ENCODE data around the gene ITGA1.
A peak's percentile ranks its signal among the peaks of the same experiment; 100 is the strongest.
"Not testable (repeated sequence)": the region's sequence is repeated elsewhere in the genome, so short reads cannot be mapped to it uniquely, and the experiment has no call there.

The ITGA1 gene

GRCh38 chr5:52909192-52909591 is 121.5 kb downstream of the ITGA1 start:
- no peak for DNase-seq

DNA sequence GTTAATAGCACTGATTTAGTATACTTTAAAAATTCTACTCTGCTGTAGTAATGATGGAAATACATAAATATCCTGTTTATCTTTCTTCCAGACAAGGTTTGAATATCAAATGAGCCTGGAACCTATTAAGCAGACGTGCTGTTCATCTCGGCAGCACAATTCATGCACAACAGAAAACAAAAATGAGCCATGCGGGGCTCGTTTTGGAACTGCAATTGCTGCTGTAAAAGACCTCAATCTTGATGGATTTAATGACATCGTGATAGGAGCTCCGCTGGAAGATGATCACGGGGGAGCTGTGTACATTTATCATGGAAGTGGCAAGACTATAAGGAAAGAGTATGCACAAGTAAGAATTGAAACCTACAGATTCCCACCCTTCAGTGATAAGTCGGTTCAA is 122.4 kb downstream of the ITGA1 start:
- DNase-seq = no peak

- peak; percentile 58 for DNase-seq
Measured at GRCh38 chr5:52915176-52915875, 127.6 kb downstream of the ITGA1 start.

DNA sequence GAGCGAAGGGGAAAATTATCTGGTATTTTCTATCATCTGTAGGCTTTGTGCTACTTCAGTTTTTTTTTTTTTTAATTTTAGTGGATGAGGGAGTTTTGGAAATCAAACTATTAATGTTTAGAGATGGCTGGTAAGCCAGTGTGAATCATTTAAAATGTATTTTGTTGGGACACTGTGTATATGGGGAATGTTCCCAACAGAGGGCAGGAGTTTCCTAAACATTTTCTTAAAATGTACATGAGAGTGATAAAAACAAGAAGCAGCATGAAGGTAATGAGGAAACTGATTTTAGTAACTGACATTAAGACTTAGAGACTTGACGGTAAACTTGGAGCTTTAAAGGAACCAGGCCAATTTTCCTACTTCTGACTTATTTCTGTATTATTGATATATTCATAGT is 133.2 kb downstream of the ITGA1 start:
- DNase-seq = no peak

- DNase-seq = no peak
Measured at GRCh38 chr5:52922384-52922783, 134.7 kb downstream of the ITGA1 start.

DNA sequence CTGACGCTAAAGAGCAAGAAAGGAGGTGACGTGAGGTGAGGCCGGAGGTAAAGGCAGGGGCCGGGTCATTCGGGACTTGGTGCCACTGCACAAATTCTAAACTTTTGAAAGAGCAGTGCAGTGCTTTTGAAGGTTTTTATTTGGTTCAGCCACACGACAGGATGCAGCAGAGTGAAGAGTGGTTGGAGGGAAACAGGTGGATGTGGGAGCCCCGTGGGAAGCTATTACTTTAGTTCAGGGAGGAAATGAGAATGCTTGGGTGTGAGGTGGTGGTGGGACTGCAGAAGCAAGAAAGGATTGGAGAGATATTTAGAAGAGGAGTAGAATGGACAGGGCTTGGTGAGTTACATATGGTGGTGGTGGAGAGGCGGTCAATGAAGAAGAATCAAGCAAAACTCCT is 136.7 kb downstream of the ITGA1 start:
- no peak for DNase-seq

DNA sequence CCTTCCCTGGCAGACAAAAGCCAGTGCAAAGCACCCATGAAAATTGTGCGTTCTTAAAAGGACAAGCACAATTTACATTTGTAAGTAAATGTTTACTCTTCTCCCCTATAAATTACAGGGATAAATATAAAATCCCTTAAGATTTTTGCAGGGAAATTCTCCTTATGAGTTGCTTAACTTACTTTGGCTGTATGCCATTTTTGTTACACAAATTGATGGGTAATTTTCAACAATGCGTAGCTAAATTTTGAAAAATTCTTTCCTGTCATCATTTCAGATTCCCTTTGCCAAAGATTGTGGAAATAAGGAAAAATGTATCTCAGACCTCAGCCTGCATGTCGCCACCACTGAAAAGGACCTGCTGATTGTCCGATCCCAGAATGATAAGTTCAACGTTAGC is 137.3 kb downstream of the ITGA1 start:
- DNase-seq = no peak

DNA sequence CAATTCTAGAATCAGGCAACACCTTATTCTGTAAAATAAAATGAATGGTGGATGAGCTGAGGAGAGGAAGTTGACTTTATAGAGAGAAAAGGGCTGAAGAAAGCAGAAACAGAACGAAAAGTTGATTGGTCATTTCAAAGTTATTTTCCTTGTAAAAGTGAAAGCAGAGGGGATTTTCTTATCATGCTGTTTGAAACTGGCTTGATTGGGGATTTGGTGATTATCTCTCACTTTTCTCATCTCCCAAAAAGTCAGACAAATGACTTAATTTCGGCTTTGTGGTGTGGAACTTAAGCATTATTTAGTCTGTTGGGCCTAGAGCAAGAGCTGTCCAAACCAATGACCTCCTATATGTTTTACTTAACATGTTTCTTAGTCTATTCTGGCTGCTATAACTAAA is 141.0 kb downstream of the ITGA1 start:
- DNase-seq = no peak

GRCh38 chr5:52938226-52938625 is 150.5 kb downstream of the ITGA1 start:
- no peak for DNase-seq

GRCh38 chr5:52943285-52943684 is 155.6 kb downstream of the ITGA1 start:
- DNase-seq = no peak

DNA sequence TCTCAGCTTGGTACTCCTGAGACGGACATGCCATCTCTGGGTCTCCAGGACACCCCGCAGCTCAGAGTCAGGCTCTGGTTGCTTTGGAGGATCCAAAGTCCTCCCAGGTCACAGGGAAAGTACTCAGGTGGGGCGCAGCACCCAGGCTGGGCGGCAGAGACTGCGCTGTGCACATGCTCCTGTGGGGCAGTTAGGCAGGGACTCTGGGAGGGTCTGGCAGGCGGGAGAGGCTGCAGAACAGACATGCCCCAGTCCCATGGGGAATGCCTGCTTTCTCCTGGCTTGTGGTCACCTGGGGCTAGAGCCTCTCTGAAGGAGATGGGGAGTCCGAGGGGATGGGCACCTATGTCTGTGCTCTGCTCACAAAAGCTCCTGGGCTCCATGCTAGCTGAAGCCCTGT is 156.1 kb downstream of the ITGA1 start:
- DNase-seq = no peak

DNA sequence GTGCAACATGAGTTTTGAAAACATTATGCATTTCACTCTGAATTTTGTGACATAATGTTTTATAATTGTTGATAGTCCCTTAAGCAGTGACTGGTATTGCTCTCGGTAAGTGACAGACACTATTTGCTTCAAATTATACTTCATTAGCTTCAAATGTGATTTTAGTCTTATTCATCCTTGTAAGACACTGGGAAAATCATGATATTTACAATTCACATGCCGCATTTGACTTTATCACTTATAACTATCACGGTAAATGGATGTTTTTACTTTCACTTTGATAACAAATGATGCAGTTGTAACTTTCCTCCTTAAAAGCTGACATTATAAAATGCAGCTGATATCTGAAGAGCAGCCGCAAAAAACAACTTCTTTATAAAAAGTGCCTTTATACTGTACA is 157.3 kb downstream of the ITGA1 start:
- DNase-seq = no peak

GRCh38 chr5:52947208-52947607 is 159.5 kb downstream of the ITGA1 start:
- DNase-seq = no peak

DNA sequence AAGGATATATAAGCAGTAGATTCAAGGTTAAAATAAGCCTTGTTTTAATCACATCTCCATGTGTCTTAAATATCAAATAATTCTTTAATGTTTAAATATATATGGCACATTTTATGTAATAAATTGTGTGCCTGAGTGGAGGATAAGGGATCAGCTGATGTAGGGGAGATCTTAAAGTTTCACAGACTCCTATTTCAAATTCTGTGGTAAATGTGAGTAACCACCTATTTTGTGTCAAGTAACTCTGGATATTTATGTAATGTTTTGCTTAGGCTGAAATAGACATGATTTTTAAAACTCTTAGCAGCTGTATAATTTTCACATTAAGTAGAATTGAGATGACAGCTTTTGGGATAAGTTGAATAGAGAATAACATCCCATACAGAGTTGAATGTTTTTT is 160.1 kb downstream of the ITGA1 start:
- no peak for DNase-seq

DNA sequence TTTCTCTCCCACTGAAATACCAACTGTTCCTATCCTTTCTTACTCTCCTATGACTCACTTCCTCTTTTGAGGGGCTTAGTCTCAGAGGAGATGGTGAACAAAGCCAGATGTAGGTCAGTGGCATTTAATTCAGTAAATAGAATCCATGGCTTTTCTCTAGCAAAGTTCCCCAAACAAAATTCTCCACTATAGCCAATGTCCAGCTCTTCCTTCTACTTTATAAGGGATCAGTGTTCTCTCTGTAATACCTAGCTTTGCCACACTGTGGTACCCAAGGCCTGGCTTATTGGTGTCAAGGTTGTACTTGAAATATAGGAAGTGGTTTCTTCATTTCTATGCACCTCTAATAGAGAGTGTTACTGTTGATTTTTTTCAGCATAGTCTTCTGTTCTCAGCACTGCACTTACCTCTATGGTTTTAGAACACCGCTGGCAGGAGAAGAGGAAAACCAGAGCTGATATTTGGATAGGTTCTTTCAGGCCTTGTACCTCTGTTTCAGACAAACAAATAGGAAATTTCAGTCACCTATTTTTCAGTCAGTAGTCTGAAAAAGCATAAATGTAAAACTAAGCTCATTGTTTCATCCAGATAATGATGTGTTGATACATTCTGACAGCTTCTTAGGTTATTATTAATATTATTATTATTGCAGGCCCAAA is 160.8 kb downstream of the ITGA1 start:
- peak; percentile 63 for DNase-seq

DNA sequence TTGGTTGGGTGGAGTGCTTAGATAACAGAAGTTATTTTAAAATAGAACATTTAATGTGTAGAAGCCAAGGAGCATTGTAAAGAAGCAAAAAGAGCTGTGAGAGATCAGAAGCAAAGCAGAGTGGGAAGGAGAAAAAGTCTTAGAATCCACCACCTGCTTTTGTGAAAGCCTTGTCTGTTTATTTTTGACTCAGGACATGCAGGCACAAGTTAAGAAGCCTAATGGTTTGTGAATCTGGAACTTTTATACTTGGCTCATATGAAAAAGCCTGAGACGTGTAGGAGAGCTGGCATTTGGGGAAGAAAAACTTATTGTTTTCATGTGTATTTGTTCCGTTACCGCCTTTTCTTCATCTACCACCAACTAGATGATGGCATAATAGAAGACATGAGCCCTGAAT is 163.0 kb downstream of the ITGA1 start:
- no peak for DNase-seq

GRCh38 chr5:52952483-52952882 is 164.8 kb downstream of the ITGA1 start:
- no peak for DNase-seq

DNA sequence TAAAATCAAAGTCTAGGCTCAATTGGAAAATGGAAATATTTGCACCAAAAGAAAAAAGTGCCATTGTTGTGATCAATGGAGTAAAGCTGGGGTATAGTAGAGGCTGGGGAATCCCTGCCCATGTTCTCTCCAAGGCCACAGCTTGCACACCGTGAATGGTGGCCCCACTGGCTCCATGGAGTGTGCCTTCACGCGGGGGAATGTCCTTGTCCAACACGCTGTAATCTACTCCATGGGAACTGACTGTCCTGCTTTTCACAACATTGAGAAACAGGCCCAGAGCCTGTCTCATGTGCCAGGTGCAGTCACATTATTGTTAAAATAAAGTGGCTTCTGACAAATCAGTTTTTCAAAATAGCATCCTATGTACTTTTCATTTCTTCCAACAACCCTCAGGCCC is 168.3 kb downstream of the ITGA1 start:
- no peak for DNase-seq

- DNase-seq = no peak
Measured at GRCh38 chr5:52956915-52957747, 169.4 kb downstream of the ITGA1 start.

DNA sequence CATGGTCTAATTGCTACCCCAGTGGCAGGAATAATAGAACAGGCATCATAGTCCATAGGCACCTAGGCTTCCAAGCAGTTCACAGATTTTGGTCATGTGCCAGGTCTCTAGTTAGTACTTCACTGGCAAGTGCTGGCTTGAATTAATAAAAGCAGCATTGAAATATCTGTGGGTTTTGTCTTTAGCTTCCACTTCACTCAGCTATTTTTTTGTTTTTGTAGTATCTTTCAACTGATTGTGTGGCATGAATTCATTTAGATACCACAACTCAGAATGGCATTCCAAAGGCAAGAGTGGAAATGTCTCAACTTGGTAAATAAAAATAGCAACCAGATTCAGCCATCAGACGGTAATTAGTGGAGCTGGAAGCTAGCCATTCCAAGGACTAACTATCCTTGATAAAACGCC is 173.6 kb downstream of the ITGA1 start:
- no peak for DNase-seq

DNA sequence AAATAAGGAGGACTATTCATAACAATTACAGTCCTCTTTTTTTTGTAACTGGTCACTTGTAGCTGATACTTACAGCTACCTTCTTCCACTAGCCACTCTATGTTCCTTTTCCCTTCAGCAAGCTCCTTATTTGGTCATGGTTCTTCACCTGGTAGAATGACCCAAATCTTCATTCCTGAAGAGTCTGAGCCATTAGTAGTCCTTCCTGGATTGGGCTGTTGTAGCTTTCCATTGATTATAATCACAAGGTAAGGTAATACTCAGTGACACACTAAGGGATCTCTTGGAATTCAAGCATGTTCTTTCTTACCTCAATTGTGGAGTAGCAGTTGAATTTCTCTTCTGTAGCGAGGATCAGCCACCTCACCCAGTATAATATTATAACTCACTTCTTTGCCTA is 175.9 kb downstream of the ITGA1 start:
- DNase-seq = no peak

- no peak for DNase-seq
Measured at GRCh38 chr5:52964138-52964537, 176.4 kb downstream of the ITGA1 start.

DNA sequence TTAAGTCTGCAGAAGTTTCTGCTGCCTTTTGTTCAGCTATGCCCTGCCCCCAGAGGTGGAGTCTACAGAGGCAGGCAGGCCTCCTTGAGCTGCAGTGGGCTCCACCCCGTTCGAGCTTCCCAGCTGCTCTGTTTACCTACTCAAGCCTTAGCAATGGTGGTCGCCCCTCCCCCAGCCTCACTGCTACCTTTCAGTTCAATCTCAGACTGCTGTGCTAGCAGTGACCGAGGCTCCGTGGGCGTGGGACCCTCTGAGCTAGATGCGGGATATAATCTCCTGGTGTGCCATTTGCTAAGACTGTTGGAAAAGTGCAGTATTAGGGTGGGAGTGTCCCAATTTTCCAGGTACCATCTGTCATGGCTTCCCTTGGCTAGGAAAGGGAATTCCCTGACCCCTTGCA is 188.4 kb downstream of the ITGA1 start:
- not testable (repeated sequence) for DNase-seq
